ENCODE results near the gene ADGRL2. TPM values are rescaled to one million over a fixed set of nuclear protein-coding genes. Genes with fewer than 3 reads are reported as not detected.

The ADGRL2 gene
- total and polyA plus RNA-seq, 9 of the 15 experiments (the other 6 are each of a cell fraction or from before 2014, with no cell fraction given), result 0.03 to 0.15 (median 0.13) TPM; not detected in 6

- Histone ChIP-seq H2AFZ (ENCODE audit: low read depth, low read length) (no peak overlapping the region), H3K27ac (ENCODE audit: extremely low read depth, low read depth, low read length) (no peak overlapping the region), H3K79me2 (ENCODE audit: control insufficient read depth, insufficient read depth, low read length) (no peaks in the 10 kb centered on the region), H3K36me3 (ENCODE audit: control insufficient read depth, insufficient read depth, low read length) (no peaks in the 10 kb centered on the region), H3K4me1 (replicated peaks in 1 of 2; ENCODE audit: control insufficient read depth in 2 of 2, insufficient read depth in 2 of 2, low read length in 2 of 2) (no peaks in the 10 kb centered on the region), H3K4me2 (ENCODE audit: insufficient read depth, low read length) (no peak overlapping the region), H3K27me3 (ENCODE audit: control insufficient read depth in 2 of 2, insufficient read depth in 2 of 2, low read length in 2 of 2) (no peaks in the 10 kb centered on the region), H3K9ac (ENCODE audit: insufficient read depth in 1 of 2, low read depth in 2 of 2, low read length in 2 of 2) (no peak overlapping the region), H3K9me3 (replicated peaks; ENCODE audit: control insufficient read depth, insufficient read depth, low read depth, low read length) (no peaks in the 10 kb centered on the region), H3K4me3 (no peak overlapping the region), H3K9me1 (ENCODE audit: control insufficient read depth, insufficient read depth, low read length) (no peaks in the 10 kb centered on the region), H4K20me1 (replicated peaks; ENCODE audit: control insufficient read depth, insufficient read depth, low read length) (no peaks in the 10 kb centered on the region)
- intact Hi-C loops (cut with micrococcal nuclease) (no loop called here), in situ Hi-C loops (cut with MboI) (no loop called here)
- no peak for TF ChIP-seq TCFL5 (CRISPR knock-in tag; conservative IDR thresholded peaks at IDR 0.05)
- TF ChIP-seq ZNF507 (tag; conservative IDR thresholded peaks at IDR 0.05), result no peak
- TF ChIP-seq HES1 (IDR thresholded peaks at IDR 0.05; ENCODE audit: low read depth), result no peak
- TF ChIP-seq ZNF311 (CRISPR knock-in tag; IDR thresholded peaks at IDR 0.05), result no peak
- TF ChIP-seq NR2C1 (IDR thresholded peaks at IDR 0.05), result no peak
- no peak for TF ChIP-seq NR2C1 (tag; IDR thresholded peaks at IDR 0.05)
- no peak for TF ChIP-seq ZNF24 (IDR thresholded peaks at IDR 0.05)
- TF ChIP-seq SMARCA5 (IDR thresholded peaks at IDR 0.05), result no peak
- no peak for TF ChIP-seq ZNF57 (CRISPR knock-in tag; IDR thresholded peaks at IDR 0.05)
- DNase-seq (ENCODE audit: extremely low read depth in 1 of 4, low spot score in 3 of 4), result no peak
- 5% methylated on average over 4 of the region's 4 CpGs for WGBS (ENCODE audit: insufficient coverage, low coverage, missing lambda C conversion rate)
- ChIA-PET CTCF (ENCODE audit: low intra/inter-chr PET ratio) (no interaction called here), POLR2A (no interaction called here)
- no peak for FAIRE-seq
- ATAC-seq, result no peak
- BruUV-seq (replicated peaks), result no TSS peak
These were observed 148.7 kb downstream of the ADGRL2 start for GRCh38 chr1:81949421-81949820.

- Histone ChIP-seq H3K27ac (ENCODE audit: extremely low read depth, low read depth, low read length) (no peak overlapping the region), H3K9me3 (replicated peaks; ENCODE audit: control insufficient read depth, insufficient read depth, low read depth, low read length) (no peaks in the 10 kb centered on the region), H2AFZ (ENCODE audit: low read depth, low read length) (no peak overlapping the region), H3K27me3 (ENCODE audit: control insufficient read depth in 2 of 2, insufficient read depth in 2 of 2, low read length in 2 of 2) (no peaks in the 10 kb centered on the region), H3K36me3 (ENCODE audit: control insufficient read depth, insufficient read depth, low read length) (no peaks in the 10 kb centered on the region), H3K79me2 (ENCODE audit: control insufficient read depth, insufficient read depth, low read length) (no peaks in the 10 kb centered on the region), H3K4me1 (replicated peaks in 1 of 2; ENCODE audit: control insufficient read depth in 2 of 2, insufficient read depth in 2 of 2, low read length in 2 of 2) (no peaks in the 10 kb centered on the region), H3K9ac (ENCODE audit: insufficient read depth in 1 of 2, low read depth in 2 of 2, low read length in 2 of 2) (no peak overlapping the region), H3K4me3 (no peak overlapping the region), H3K4me2 (ENCODE audit: insufficient read depth, low read length) (no peak overlapping the region), H4K20me1 (replicated peaks; ENCODE audit: control insufficient read depth, insufficient read depth, low read length) (no peaks in the 10 kb centered on the region), H3K9me1 (ENCODE audit: control insufficient read depth, insufficient read depth, low read length) (no peaks in the 10 kb centered on the region)
- DNase-seq (ENCODE audit: extremely low read depth in 1 of 4, low spot score in 3 of 4) (no peak), FAIRE-seq (no peak), ATAC-seq (no peak)
- no TSS peak for BruUV-seq (replicated peaks)
- intact Hi-C loops (cut with micrococcal nuclease), result no loop called here
- in situ Hi-C loops (cut with MboI), result no loop called here
- ChIA-PET CTCF (ENCODE audit: low intra/inter-chr PET ratio) (no interaction called here), POLR2A (no interaction called here)
- TF ChIP-seq ARID1B (IDR thresholded peaks at IDR 0.05), result no peak
- TF ChIP-seq HDGF (IDR thresholded peaks at IDR 0.05), result no peak
- TF ChIP-seq CGGBP1 (CRISPR knock-in tag; IDR thresholded peaks at IDR 0.05), result no peak
- no peak for TF ChIP-seq CCAR2 (IDR thresholded peaks at IDR 0.05; ENCODE audit: low read depth, low read length)
- TF ChIP-seq TGIF2 (CRISPR knock-in tag; IDR thresholded peaks at IDR 0.05), result no peak
- TF ChIP-seq PHF20 (IDR thresholded peaks at IDR 0.05; ENCODE audit: partially characterized antibody), result no peak
- no peak for TF ChIP-seq MITF (IDR thresholded peaks at IDR 0.05)
- TF ChIP-seq ZSCAN29 (IDR thresholded peaks at IDR 0.05), result no peak
- no peak for TF ChIP-seq MCM5 (IDR thresholded peaks at IDR 0.05; ENCODE audit: low read depth)
- TF ChIP-seq RBM17 (IDR thresholded peaks at IDR 0.05; ENCODE audit: borderline replicate concordance, low read depth, low read length), result no peak
- TF ChIP-seq CBX5 (IDR thresholded peaks at IDR 0.05; ENCODE audit: borderline replicate concordance, low read depth), result no peak
- no peak for TF ChIP-seq ELF1 (tag; IDR thresholded peaks at IDR 0.05)
These were observed 149.3 kb downstream of the ADGRL2 start for GRCh38 chr1:81950037-81950436.
